Activated T-cell treated with anti-CD3 and anti-CD28 coated beads for 1 hour (primary cell): ENCODE data around the gene RNF222.
"Not testable (repeated sequence)": the region's sequence is repeated elsewhere in the genome, so short reads cannot be mapped to it uniquely, and the experiment has no call there.

Experiments
- DNase-seq: peaks from one replicate; pipeline ENCODE4 v3.0.0-alpha.2; 2020; ENCODE audit warnings: low read depth

Gene RNF222

GRCh38 chr17:8378117-8378516, 19.5 kb downstream of the RNF222 start:
- not testable (repeated sequence) for DNase-seq

DNA sequence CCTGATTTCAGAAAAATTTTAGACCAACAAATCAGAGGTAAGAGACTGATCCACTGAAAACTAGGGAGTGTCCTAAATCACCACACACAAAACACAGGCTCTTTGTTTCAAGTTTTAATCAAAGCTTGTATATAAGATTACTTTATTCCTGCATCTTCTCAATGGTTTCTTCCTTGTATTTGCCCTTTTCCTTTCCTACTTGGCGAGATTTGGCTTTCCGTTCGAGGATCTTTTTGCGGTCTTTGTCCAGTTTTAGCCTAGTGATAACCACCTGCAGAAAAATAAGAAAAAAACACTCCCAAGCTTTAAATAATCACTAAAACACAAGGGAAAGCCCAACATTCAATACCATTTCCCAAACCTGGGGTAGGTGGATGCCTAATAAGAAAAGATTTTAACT, 20.2 kb downstream of the RNF222 start:
- DNase-seq, result no peak

DNA sequence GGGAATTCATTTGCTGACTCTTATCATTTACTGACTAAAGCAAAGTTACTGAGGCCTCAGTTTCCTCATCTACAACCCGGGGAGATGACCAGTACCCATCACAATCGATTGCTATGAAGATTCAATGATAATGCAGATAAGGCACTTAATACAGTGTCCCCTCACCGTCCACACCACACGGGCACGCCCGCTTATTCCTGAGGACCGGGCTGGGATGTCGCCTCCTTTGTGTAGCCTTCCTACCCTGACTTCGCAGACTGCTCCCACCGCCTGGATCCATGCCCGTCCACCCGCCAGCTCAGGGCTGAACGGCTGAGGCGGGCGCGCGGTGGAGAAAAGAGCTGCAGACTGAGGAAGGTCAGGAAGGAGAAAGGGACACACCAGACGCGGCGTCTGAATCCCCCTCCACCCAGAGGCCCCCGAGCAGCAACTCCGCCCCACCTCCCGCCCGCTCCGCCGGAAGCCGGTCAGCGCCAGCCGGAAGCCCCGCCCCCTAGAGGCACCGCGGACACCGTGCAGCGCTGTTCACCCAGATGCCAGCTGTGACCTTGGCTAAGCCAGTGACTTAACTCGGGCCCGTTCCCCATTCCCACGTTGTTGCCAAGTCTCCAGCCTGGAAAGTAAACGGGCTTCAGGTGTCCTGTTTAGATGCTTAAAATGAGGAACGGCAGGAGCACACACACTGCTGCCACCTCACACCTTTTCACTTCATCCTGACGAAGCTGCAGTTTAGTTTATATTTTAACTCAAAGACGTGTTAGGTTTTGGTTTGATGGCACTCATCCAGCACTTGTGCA, 21.2 kb downstream of the RNF222 start, which contains the start of gene KRABD2:
KRABD2 (minus strand) TSS at position 434 of the 797 bp plus-strand sequence.
- DNase-seq, result peak; percentile 85

GRCh38 chr17:8375738-8376259, 21.8 kb downstream of the RNF222 start:
- no peak for DNase-seq

DNA sequence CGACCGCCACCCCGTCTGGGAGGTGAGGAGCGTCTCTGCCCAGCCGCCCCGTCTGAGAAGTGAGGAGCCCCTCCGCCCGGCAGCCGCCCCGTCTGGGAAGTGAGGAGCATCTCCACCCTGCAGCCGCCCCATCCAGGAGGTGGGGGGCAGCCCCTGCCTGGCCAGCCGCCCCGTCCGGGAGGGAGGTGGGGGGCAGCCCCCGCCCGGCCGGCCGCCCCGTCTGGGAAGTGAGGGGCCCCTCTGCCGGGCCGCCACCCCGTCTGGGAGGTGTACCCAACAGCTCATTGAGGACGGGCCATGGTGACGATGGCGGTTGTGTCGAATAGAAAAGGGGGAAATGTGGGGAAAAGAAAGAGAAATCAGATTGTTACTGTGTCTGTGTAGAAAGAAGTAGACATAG, 23.8 kb downstream of the RNF222 start:
- not testable (repeated sequence) for DNase-seq

GRCh38 chr17:8372422-8372821, 25.2 kb downstream of the RNF222 start:
- DNase-seq, result no peak

- no peak for DNase-seq
Measured at GRCh38 chr17:8371786-8372185, 25.8 kb downstream of the RNF222 start.

DNA sequence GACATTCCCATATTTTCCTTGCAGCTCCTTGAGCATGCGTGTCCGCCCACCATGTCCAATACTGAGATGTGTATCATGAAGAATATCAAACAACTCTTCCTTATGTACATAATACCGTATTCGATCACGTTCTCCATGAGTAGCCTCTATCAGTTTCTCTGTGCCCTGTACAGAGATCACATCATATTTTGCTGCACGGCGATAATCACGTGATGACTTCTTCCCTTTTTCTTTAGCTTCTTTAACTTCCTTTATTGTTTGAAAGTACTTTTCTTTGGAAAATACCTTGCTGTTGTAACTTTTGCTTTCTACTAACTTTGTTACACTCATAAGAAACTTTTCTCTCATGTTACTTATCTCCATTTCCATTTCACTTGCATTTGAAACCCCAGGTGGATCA, 27.7 kb downstream of the RNF222 start:
- no peak for DNase-seq

- DNase-seq, result no peak
Measured at GRCh38 chr17:8368193-8368592, 29.4 kb downstream of the RNF222 start.

DNA sequence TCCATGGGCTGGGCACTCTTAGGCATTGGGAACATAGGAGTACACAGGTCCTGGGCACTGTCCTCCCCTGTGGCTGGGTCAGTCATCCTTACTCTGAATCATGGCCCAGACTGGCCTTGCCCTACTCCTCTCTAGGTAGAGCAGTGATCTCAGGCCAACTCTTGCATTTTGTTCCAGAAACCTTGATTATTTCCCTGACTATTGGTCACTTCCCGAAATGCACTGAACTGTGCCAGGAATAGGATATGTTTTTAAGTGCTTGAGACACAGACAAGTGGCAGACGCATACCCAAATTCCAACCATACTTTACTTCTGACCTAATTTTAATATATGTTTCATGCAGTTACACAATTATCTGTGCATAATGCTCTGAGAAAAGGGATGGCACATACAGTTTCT, 31.4 kb downstream of the RNF222 start:
- DNase-seq, result no peak

- DNase-seq, result no peak
Measured at GRCh38 chr17:8365143-8365542, 32.5 kb downstream of the RNF222 start.

DNA sequence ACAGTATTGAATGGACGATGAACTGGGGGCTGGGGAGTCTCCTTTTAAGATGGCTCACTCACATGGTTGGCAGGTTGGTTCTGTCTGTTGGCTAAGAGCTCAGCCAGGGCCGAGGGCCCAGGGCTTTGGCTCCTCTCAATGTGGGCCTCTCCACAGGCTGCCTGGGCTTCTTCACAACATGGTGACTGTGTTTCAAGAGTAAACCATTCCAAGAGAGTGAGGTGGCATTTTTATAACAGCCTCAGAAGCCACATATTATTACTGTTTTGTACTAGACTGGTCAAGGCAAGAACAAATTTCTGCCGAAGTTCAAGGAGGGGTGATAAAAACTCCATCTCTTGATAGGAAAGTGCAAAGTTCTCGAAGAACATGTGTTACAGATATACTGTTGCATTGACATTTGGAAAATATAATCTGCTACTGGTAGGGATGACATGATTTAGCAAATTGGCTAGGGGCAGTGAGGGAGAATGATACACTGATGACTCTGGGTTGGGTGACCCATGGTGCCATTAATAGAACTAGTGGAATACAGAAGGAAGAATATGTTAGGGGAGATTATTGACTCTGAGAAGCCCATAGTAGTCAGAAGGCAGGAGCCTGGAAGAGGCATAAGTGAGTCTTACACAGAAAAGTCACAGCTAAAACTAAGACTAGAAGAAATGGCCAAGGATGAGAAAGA, 34.8 kb downstream of the RNF222 start:
- no peak for DNase-seq

DNA sequence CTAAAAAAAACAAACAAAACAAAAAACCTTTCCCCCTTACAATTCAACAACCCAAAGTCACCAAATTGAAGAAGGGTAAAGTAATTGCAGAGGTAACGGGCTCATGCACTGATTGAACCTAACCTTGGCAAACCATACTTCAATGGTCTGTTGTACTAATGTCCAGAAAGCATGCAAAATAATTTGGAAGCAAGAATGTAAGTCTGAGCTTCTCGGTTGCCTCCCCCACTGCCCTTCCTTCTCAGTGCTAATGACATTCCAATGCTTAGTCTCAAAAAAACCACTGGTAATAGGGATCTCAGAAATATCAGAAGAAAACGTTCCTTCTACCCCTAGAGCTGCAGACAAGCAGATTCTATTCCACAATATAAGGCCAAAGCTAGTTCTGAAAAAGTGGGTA, 36.9 kb downstream of the RNF222 start:
- no peak for DNase-seq

GRCh38 chr17:8360260-8360659, 37.4 kb downstream of the RNF222 start:
- DNase-seq, result no peak

DNA sequence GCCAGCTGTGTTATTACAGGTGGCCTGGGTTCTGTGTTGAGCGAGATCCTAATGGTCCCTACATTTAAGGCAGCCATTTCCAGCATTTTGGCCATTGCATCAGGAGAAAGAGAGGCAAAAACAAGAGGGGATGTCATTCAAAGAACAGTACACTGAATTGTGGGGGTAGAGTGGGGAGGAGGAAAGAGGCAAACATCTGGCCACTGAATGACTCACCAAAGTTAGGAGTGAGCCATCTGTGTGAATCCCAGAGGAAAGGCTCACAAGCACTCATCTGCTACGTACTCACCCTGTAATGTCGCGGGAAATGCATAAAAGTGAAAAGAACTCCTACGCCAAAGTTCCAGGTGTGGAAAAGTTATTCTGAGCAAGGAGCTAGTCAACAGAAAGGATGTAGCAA, 37.9 kb downstream of the RNF222 start:
- DNase-seq, result no peak

GRCh38 chr17:8357910-8358309, 39.7 kb downstream of the RNF222 start:
- no peak for DNase-seq

DNA sequence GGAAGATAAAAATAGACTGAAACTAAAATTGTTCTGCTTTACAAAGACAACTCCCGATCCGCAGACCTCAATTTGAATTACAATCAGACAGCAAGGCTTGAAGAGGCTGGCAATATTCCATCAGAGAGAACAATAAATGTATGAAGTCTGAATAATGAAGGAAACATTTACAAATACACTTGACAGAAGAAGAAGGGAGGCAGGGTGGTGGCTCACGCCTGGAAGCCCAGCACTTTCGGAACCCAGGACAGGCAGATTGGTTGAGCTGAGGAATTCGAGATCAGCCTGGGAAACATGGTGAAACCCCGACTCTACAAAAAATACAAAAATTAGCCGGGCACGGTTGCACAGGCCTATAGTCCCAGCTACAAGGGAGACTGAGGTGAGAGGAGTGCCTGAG, 43.4 kb downstream of the RNF222 start:
- no peak for DNase-seq

DNA sequence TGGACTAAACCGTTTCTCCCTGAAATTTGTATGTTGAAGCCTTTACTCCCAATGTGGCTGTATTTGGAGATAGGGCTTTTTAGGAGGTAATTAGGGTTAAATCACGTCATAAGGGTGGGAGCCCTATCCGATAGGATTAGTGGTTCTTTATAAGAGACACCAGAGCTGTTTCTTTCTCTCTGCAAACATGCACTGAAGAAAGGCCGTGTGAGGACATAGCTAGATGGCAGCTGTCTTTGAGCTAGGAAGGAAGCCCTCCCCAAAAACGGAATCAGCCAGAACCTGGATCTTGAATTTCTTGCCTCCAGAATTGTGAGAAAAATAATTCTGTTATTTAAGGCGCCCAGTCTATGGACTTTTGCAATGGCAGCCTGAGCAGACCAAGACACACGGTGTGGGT, 43.9 kb downstream of the RNF222 start:
- no peak for DNase-seq

GRCh38 chr17:8350339-8350738, 47.3 kb downstream of the RNF222 start:
- no peak for DNase-seq

- DNase-seq, result not testable (repeated sequence)
Measured at GRCh38 chr17:8347001-8347400, 50.6 kb downstream of the RNF222 start.

DNA sequence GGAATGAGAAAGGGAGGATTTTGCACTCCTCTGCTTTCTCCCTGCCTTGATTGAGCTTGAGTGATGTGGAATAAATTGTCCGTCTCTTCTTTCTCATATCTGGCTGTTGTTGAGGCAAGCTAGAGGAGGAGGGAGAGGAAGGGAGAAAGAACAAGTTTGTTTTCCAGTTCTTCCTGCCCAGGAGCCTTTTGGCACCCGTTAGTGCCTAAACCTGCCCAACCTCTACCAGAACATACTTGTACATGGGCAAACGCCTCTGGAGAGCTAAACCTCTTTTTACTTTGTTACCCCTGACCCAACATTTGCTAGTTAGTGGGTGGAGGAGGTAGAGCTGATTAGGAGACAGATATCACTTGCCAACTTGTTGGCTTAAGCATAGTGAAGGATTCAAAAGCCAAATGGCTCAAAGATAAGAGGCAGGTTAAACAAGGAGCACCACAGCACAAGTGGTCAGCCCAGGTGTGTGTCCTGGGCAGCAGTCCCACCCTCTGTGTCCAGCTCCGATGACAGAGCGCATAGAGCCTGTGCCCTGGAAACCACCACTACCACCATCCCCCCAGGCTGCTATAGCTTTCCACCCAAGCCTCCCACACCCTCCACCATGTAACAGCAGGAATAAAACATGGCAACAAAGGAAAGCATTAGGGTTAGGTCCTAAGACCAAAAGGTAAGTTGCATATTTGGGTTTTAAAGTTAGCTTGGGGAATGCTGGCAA, 51.5 kb downstream of the RNF222 start:
- DNase-seq, result no peak

DNA sequence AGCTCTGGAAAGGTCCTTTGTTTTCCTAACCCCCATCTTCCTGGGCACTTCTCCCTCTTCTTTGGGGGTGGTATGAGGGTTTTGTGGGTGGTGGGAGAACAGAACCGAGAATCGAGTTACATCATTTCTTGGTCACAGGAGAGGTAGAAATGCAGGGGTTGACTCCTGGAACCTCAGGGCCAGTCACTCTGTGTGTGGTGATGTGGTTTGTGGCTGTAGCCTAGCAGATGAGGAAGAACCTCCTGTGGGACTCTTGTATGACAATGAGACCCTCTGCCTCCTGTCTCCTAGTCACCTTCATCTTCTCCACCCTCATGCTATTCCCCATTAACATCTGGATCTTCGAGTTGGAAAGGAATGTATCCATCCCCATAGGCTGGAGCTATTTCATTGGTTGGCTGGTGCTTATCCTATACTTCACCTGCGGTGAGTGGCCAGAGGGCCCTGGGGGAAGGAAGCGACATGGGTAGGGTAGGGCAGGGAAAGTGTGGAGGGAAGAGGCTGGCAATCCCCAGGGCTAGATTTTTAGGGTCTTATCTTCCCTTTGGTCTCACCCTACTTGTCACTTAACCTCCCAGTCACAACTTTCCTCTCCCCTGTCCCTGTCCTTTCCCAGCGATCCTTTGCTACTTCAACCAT, 52.5 kb downstream of the RNF222 start:
- DNase-seq, result no peak
